Measurements from ENCODE around the gene SLC66A2.
A peak's percentile ranks its signal among the peaks of the same experiment; 100 is the strongest.
"Not testable (repeated sequence)": the region's sequence is repeated elsewhere in the genome, so short reads cannot be mapped to it uniquely, and the experiment has no call there.

The SLC66A2 gene

GRCh38 chr18:79951545-79952455 is at the start of gene SLC66A2:
Gene SLC66A2 (minus strand): TSS chr18:79951653. CDS start chr18:79950926, 727 bp downstream.
- DNase-seq (ENCODE audit: low read depth), result peak; percentile 92

GRCh38 chr18:80000877-80001276 is 49.4 kb upstream of the SLC66A2 start:
- DNase-seq (ENCODE audit: low read depth), result no peak

GRCh38 chr18:79999701-80000100 is 48.2 kb upstream of the SLC66A2 start:
- DNase-seq (ENCODE audit: low read depth), result not testable (repeated sequence)

- no peak for DNase-seq (ENCODE audit: low read depth)
Measured at GRCh38 chr18:79991494-79991893, 40.0 kb upstream of the SLC66A2 start.

GRCh38 chr18:79989195-79989497 is 37.7 kb upstream of the SLC66A2 start:
- DNase-seq (ENCODE audit: low read depth), result no peak

- peak; percentile 80 for DNase-seq (ENCODE audit: low read depth)
Measured at GRCh38 chr18:79988451-79989194, 37.2 kb upstream of the SLC66A2 start, which contains the start of gene TXNL4A. Gene TXNL4A (minus strand): TSS chr18:79988563. CDS start chr18:79988392, 171 bp downstream.

- peak; percentile 48 for DNase-seq (ENCODE audit: low read depth)
Measured at GRCh38 chr18:79988071-79988450, 36.6 kb upstream of the SLC66A2 start.

- no peak for DNase-seq (ENCODE audit: low read depth)
Measured at GRCh38 chr18:79987566-79987965, 36.1 kb upstream of the SLC66A2 start.

GRCh38 chr18:79986726-79987125 is 35.3 kb upstream of the SLC66A2 start:
- no peak for DNase-seq (ENCODE audit: low read depth)

GRCh38 chr18:79985172-79985571 is 33.7 kb upstream of the SLC66A2 start:
- DNase-seq (ENCODE audit: low read depth), result no peak

GRCh38 chr18:79983793-79984192 is 32.3 kb upstream of the SLC66A2 start:
- DNase-seq (ENCODE audit: low read depth), result no peak

- no peak for DNase-seq (ENCODE audit: low read depth)
Measured at GRCh38 chr18:79983253-79983652, 31.8 kb upstream of the SLC66A2 start.

GRCh38 chr18:79982736-79983135 is 31.3 kb upstream of the SLC66A2 start:
- DNase-seq (ENCODE audit: low read depth), result no peak

- no peak for DNase-seq (ENCODE audit: low read depth)
Measured at GRCh38 chr18:79980585-79980984, 29.1 kb upstream of the SLC66A2 start.

GRCh38 chr18:79979843-79980242 is 28.4 kb upstream of the SLC66A2 start:
- DNase-seq (ENCODE audit: low read depth), result no peak

- DNase-seq (ENCODE audit: low read depth), result no peak
Measured at GRCh38 chr18:79975985-79976680, 24.7 kb upstream of the SLC66A2 start.

- DNase-seq (ENCODE audit: low read depth), result no peak
Measured at GRCh38 chr18:79975043-79975442, 23.6 kb upstream of the SLC66A2 start.

GRCh38 chr18:79974025-79974654 is 22.7 kb upstream of the SLC66A2 start:
- no peak for DNase-seq (ENCODE audit: low read depth)

GRCh38 chr18:79973517-79973916 is 22.1 kb upstream of the SLC66A2 start:
- DNase-seq (ENCODE audit: low read depth), result no peak

- no peak for DNase-seq (ENCODE audit: low read depth)
Measured at GRCh38 chr18:79972720-79973119, 21.3 kb upstream of the SLC66A2 start.

GRCh38 chr18:79971986-79972385 is 20.5 kb upstream of the SLC66A2 start:
- DNase-seq (ENCODE audit: low read depth), result no peak

All from stimulated activated CD8-positive, alpha-beta memory T cell treated with anti-CD3 and anti-CD28 coated beads, Interleukin-4, amount 100 ng/mL, for 24 hours (primary cell).